Loucy (cell line): Measurements from ENCODE around the gene KCNMA1.

Experiments used
- CTCF ChIP-seq: fragments of 200-600 bp; sonication (generic); conservative IDR thresholded peaks from 2 replicates; pipeline ENCODE4 v1.5.1; 2014; ENCODE audit warnings: mild to moderate bottlenecking, antibody characterized with exemption, low read length
- EZH2phosphoT487 ChIP-seq: fragments of 200-600 bp; IDR thresholded peaks from 2 replicates; pipeline ENCODE4 v1.6.1; 2018; ENCODE audit warnings: antibody characterized with exemption, mild to moderate bottlenecking, moderate library complexity, borderline replicate concordance

GRCh38 chr10:77205135-77205534 is 432.5 kb downstream of the KCNMA1 start:
- TF ChIP-seq CTCF: no peak
- TF ChIP-seq EZH2phosphoT487: no peak
